Measurements from ENCODE around the gene PXMP2.

PXMP2 gene

GRCh38 chr12:132723015-132723763 lies 35.8 kb downstream of the PXMP2 start:
- DNase-seq (ENCODE audit: low spot score) = peak; percentile 37

GRCh38 chr12:132723764-132724140 lies 36.4 kb downstream of the PXMP2 start:
- DNase-seq (ENCODE audit: low spot score) = peak; percentile 57

GRCh38 chr12:132724506-132725241 lies 37.3 kb downstream of the PXMP2 start:
- no peak for DNase-seq (ENCODE audit: low spot score)

GRCh38 chr12:132726386-132726785 lies 39.0 kb downstream of the PXMP2 start:
- no peak for DNase-seq (ENCODE audit: low spot score)

GRCh38 chr12:132727091-132727794 lies 39.9 kb downstream of the PXMP2 start:
- DNase-seq (ENCODE audit: low spot score) = no peak

GRCh38 chr12:132728502-132728901 lies 41.1 kb downstream of the PXMP2 start:
- no peak for DNase-seq (ENCODE audit: low spot score)

- DNase-seq (ENCODE audit: low spot score) = peak; percentile 41
Observed at GRCh38 chr12:132729541-132730320, 42.3 kb downstream of the PXMP2 start.

- no peak for DNase-seq (ENCODE audit: low spot score)
Observed at GRCh38 chr12:132730353-132730752, 43.0 kb downstream of the PXMP2 start.

- no peak for DNase-seq (ENCODE audit: low spot score)
Observed at GRCh38 chr12:132731574-132731973, 44.2 kb downstream of the PXMP2 start.

- no peak for DNase-seq (ENCODE audit: low spot score)
Observed at GRCh38 chr12:132734206-132734605, 46.8 kb downstream of the PXMP2 start.

- no peak for DNase-seq (ENCODE audit: low spot score)
Observed at GRCh38 chr12:132735496-132735895, 48.1 kb downstream of the PXMP2 start.

GRCh38 chr12:132736378-132736777 lies 49.0 kb downstream of the PXMP2 start:
- DNase-seq (ENCODE audit: low spot score) = no peak

- DNase-seq (ENCODE audit: low spot score) = no peak
Observed at GRCh38 chr12:132736913-132737312, 49.5 kb downstream of the PXMP2 start.

- DNase-seq (ENCODE audit: low spot score) = no peak
Observed at GRCh38 chr12:132739600-132740312, 52.4 kb downstream of the PXMP2 start.

GRCh38 chr12:132740313-132740646 lies 52.9 kb downstream of the PXMP2 start:
- no peak for DNase-seq (ENCODE audit: low spot score)

- no peak for DNase-seq (ENCODE audit: low spot score)
Observed at GRCh38 chr12:132740652-132741051, 53.3 kb downstream of the PXMP2 start.

GRCh38 chr12:132741620-132742019 lies 54.2 kb downstream of the PXMP2 start:
- DNase-seq (ENCODE audit: low spot score) = no peak

GRCh38 chr12:132743831-132744230 lies 56.4 kb downstream of the PXMP2 start:
- no peak for DNase-seq (ENCODE audit: low spot score)

GRCh38 chr12:132746613-132747012 lies 59.2 kb downstream of the PXMP2 start:
- DNase-seq (ENCODE audit: low spot score) = no peak

- DNase-seq (ENCODE audit: low spot score) = no peak
Observed at GRCh38 chr12:132747395-132747794, 60.0 kb downstream of the PXMP2 start.

- no peak for DNase-seq (ENCODE audit: low spot score)
Observed at GRCh38 chr12:132747896-132748295, 60.5 kb downstream of the PXMP2 start.

GRCh38 chr12:132748319-132748718 lies 60.9 kb downstream of the PXMP2 start:
- no peak for DNase-seq (ENCODE audit: low spot score)
